ENCODE measurements around the gene PCLO.
"Not testable (repeated sequence)": the region's sequence is repeated elsewhere in the genome, so short reads cannot be mapped to it uniquely, and the experiment has no call there.

Gene PCLO

DNA sequence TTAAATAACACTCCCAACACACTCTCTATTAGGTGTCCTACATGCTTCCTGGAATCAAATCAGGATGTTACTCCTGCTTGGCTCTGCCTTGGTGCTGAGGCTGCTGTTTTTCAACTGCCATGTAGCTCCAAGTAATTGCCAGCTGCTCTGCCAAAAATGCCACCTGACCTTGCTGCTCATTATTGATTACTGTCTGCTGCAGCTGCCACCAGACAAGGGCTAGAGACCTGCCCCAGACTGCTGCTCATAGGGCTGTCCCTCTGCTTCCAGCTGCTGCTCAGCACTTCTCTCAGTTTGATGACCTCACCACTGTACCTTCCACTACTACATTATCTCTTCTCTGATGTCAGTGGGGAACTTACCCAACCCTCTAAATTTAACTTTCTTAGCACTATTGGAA, 102.5 kb downstream of the PCLO start:
- no peak for DNase-seq (ENCODE audit: low read depth, low spot score)
- H3K27ac ChIP-seq, result no peak overlapping the region

GRCh38 chr7:83058667-83059066, 104.0 kb downstream of the PCLO start:
- DNase-seq (ENCODE audit: low read depth, low spot score), result no peak
- H3K27ac ChIP-seq, result no peak overlapping the region

DNA sequence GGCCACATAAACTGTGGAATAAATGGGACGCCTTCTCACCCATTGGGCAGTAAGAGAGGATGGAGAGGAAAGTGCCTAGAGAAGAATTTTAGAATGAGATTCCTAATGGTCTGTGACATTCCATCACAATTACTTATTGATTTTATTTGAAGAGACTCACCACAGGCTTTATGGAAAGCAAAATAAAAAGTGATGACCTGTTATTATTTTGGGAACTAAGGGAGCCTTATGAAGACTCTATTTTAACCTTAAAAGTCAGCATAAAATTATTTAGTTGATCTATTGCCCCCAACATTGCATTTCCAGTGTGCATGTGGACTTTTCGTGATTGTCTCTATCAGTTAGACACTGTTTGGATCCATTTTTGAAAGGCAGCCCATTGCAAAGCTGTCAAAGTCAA, 107.5 kb downstream of the PCLO start:
- H3K27ac ChIP-seq, result no peak overlapping the region
- DNase-seq (ENCODE audit: low read depth, low spot score), result no peak

GRCh38 chr7:83054472-83054871, 108.2 kb downstream of the PCLO start:
- no peak overlapping the region for H3K27ac ChIP-seq
- DNase-seq (ENCODE audit: low read depth, low spot score), result no peak

DNA sequence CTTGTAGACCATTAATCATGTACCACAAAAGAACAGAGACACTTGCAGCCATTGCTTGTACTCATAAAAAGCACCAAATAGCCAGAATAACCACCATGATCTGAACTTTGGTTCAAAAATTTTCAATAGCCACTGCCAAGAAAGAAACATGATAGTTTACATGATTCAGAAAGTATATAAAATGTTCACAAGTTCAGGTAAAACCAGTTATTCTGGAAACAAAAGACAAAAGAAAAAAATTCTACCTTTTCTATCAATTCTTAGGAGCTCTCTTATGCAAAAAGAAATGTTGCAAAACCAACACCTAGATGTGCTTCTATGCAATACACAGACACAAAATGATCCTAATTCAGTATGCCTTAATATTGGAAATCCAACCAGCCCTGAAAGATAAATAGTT, 108.7 kb downstream of the PCLO start:
- no peak overlapping the region for H3K27ac ChIP-seq
- DNase-seq (ENCODE audit: low read depth, low spot score), result no peak

DNA sequence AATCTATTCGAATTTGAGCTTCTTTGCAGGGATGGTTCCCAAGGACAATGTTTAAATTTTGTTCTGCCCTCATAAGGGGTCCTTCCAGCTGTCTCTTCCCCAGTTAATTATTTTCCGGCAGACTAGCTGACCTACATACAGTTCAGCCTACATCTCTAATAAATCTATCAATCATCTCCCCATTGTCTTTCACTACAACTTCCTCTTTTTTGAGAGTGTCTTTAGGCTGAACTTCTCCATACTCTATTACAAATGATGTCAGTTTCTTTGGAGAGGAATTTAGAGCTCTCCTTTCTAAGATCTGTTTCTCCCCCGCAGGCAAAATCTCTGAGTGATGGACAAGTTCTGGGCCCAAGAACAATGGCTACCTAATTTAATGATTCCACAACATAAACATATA, 122.2 kb downstream of the PCLO start:
- no peak for DNase-seq (ENCODE audit: low read depth, low spot score)
- no peak overlapping the region for H3K27ac ChIP-seq

DNA sequence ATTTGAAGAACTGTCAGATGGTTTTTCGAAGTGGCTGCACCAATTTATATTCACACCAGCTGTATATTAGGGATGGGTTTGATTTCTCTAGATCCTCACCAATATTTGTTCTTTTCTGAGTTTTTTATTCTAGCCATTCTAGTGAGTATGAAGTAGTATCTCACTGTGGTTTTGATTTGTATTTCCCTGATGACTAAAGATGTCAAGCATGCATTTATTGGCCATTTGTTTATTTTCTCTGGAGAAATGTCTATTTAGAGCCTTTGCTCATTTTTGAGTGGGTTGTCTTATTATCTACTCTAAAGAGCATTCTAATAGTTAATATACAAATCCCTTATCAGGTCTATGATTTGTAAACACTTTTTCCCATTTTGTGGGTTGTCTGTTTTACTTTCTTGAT, 123.9 kb downstream of the PCLO start:
- DNase-seq (ENCODE audit: low read depth, low spot score), result no peak
- H3K27ac ChIP-seq, result no peak overlapping the region

DNA sequence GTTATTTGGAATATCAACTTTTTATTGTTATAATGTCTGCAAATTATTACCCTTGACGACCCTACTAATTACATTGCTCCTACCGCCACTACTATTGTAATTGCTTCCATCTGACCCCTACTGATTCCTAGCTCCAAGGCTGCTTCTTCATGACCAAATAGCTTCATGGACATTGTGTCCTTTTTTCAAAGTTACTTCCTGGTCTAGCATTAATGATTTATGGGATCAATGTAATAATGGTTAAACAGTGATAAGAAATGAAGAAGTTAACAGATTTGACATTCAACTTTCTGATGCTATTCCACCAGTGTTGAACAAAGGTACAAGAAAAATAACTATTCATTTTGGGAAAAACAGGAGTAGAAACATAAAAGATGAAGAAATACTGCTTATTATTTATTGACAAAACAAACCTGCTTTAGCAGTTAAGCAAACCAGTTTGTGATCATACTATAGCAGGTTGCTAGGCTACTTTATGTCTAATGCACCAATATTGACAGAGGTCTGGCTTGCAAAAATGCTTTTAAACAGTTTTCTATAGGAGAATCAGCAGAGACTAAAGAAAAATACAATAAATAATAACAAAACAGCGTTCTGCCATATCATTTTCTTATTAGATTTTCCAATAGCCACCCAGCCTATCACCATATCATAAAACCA, 125.8 kb downstream of the PCLO start:
- DNase-seq (ENCODE audit: low read depth, low spot score), result no peak
- no peak overlapping the region for H3K27ac ChIP-seq

- DNase-seq (ENCODE audit: low read depth, low spot score), result no peak
- no peak overlapping the region for H3K27ac ChIP-seq
Measured at GRCh38 chr7:83036130-83036529, 126.6 kb downstream of the PCLO start.

GRCh38 chr7:83032195-83032594, 130.5 kb downstream of the PCLO start:
- no peak for DNase-seq (ENCODE audit: low read depth, low spot score)

DNA sequence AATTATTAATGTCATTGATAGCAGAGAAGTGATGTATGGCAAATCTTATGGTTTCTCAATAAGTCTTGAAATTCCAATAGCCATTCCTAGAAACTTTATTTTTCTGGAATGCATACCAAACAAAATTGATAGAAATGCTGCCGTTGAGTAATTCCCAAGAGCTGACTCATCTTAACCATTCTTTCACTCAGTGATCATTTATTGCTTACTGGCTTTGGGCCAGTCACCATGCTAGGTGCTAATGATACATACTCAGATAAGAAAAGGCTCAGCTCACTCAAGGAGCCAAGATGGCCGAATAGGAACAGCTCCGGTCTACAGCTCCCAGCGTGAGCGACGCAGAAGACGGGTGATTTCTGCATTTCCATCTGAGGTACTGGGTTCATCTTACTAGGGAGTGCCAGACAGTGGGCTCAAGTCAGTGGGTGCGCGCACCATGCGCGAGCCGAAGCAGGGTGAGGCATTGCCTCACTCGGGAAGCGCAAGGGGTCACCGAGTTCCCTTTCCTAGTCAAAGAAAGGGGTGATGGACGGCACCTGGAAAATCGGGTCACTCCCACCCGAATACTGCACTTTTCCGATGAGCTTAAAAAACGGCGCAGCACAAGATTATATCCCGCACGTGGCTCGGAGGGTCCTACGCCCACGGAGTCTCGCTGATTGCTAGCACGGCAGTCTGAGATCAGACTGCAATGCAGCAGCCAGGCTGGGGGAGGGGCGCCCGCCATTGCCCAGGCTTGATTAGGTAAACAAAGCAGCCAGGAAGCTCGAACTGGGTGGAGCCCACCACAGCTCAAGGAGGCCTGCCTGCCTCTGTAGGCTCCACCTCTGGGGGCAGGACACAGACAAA, 138.6 kb downstream of the PCLO start:
- peak; percentile 22 for DNase-seq (ENCODE audit: low read depth, low spot score)
- not testable (repeated sequence) for H3K27ac ChIP-seq

More at GRCh38 chr7:83032195-83032594, 130.5 kb downstream of the PCLO start:
- H3K27ac ChIP-seq, result no peak overlapping the region

DNA sequence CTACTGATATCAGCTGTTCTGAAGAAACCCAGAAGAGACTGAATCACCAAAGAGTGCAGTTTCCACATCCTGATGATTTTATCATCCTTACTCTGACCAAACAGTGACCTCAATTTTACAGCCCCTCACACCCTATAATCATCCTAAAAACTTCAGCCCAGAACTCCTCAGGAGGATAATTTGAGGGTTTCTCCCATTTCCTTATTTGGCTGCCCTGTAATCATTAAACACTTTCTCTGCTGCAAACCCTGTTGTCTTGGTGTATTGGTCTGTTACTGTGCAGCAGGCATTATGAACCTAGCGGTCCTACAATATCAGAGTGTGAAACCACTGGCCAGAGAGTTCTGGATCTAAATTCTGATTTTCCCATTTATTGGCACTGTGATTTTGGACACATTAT, 141.7 kb downstream of the PCLO start:
- no peak overlapping the region for H3K27ac ChIP-seq

GRCh38 chr7:83020161-83020560, 142.5 kb downstream of the PCLO start:
- no peak for DNase-seq (ENCODE audit: low read depth, low spot score)
- no peak overlapping the region for H3K27ac ChIP-seq

More for the DNA sequence above, 141.7 kb downstream of the PCLO start:
- no peak for DNase-seq (ENCODE audit: low read depth, low spot score)

GRCh38 chr7:83015916-83016315, 146.8 kb downstream of the PCLO start:
- no peak overlapping the region for H3K27ac ChIP-seq
- DNase-seq (ENCODE audit: low read depth, low spot score), result no peak

GRCh38 chr7:83014546-83014945, 148.1 kb downstream of the PCLO start:
- DNase-seq (ENCODE audit: low read depth, low spot score), result no peak

GRCh38 chr7:83011954-83012353, 150.7 kb downstream of the PCLO start:
- H3K27ac ChIP-seq, result no peak overlapping the region

More at GRCh38 chr7:83014546-83014945, 148.1 kb downstream of the PCLO start:
- H3K27ac ChIP-seq, result no peak overlapping the region

DNA sequence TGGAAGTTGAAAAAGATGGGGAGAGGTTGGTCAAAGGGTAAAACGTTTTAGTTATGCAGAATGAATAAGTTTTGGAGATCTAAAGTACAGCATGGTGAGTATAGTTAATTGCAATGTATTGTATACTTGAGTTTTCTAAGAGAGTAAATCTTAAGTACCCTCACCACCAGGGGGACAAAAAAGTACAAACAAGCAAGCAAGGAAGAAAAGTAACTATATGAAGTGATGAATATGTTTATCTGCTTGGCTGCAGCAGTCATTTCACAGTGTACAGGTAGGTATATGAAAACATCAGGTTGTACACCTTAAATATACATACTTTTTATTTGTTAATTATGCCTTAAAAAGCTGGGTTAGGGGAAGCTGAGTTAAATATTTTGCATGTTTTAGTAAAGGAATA, 157.3 kb downstream of the PCLO start:
- no peak overlapping the region for H3K27ac ChIP-seq
- DNase-seq (ENCODE audit: low read depth, low spot score), result no peak

More at GRCh38 chr7:83011954-83012353, 150.7 kb downstream of the PCLO start:
- DNase-seq (ENCODE audit: low read depth, low spot score), result no peak

DNA sequence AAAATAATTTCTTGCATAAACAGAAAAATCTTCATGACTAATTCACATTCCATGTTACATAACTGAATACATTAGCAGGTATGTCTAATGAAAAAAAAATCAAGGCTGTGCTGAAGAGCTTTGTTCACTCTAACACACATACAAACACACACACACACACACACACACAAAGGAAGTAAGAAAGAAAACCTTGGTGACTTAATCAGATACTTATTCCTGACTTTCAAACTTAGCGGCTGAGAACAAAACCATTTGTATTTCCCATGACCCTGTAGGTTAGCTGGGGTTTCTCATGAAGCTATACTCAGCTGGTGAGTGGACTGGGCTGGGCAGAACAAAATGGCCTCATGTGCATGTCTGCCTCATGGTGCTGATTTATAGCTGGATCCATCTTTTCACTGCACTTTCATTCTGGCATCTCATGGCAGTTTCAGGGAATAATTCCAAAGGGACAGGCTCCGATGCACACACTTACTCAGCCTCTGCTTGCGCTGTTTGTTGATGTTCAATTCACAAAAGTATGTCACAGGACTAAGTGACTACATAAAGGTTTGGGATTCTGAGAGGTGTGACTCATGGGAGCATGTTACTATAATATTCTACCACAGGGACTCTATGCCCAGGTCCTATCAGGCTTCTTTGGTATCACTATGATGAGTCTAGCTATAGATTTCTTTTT, 161.2 kb downstream of the PCLO start:
- H3K27ac ChIP-seq, result peak overlapping the region; percentile 41
- DNase-seq (ENCODE audit: low read depth, low spot score), result peak; percentile 64

DNA sequence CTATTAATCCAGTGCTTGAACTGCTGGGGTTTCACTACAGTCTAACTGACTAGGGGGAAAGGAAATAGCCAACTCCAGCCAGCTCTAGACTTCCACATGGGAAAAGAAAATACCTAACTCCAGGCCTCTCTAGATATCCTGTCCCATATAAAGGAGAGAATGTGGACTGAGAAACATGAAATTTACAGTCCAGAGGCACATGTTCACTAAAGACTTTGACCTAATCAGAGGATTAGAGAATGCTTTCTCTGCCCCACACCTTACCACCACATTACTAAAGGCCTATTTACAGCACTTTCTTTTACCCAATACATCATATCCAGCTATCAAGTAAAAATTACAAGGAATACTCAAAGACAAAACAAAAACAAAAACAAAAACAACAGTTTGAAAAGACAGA, 164.2 kb downstream of the PCLO start:
- no peak overlapping the region for H3K27ac ChIP-seq
- DNase-seq (ENCODE audit: low read depth, low spot score), result no peak

GRCh38 chr7:82985144-82985802, 177.4 kb downstream of the PCLO start:
- no peak overlapping the region for H3K27ac ChIP-seq
- peak; percentile 18 for DNase-seq (ENCODE audit: low read depth, low spot score)
